Esophagus squamous epithelium (tissue), 5 donors: ENCODE data around the gene HDGFL2. TPM values are rescaled to one million over a fixed set of nuclear protein-coding genes. Genes with fewer than 3 reads are reported as not detected.

ENCODE experiments used
- DNase-seq: peaks from one replicate; lab custom pipeline; 2025; lab: John Stamatoyannopoulos, UW
- H3K27ac ChIP-seq, 4 donors: fragments of 200-600 bp; sonication (generic); one replicate each; pipeline ENCODE4 v1.5.1; 2016 to 2019; ENCODE audit warnings: mild to moderate bottlenecking in 1 of 4
- H3K27me3 ChIP-seq, 4 donors: fragments of 200-600 bp; sonication (generic); 1 replicate in 3 of 4; 2 replicates in 1 of 4; pipeline versions ENCODE4 v1.5.1 to v1.6.0; 2017 to 2021; ENCODE audit warnings: antibody characterized with exemption in 1 of 4
- H3K36me3 ChIP-seq, 3 donors: fragments of 200-600 bp; sonication (generic); one replicate each; pipeline ENCODE4 v1.5.1; 2016 to 2019
- H3K4me1 ChIP-seq, 3 donors: fragments of 200-600 bp; sonication (generic); one replicate each; pipeline ENCODE4 v1.5.1; 2017 to 2019
- H3K4me3 ChIP-seq, 4 donors: fragments of 200-600 bp; sonication (generic); 1 replicate in 3 of 4; 2 replicates in 1 of 4; pipeline ENCODE4 v1.5.1; 2016 to 2019; ENCODE audit warnings: mild to moderate bottlenecking in 2 of 4, moderate library complexity in 1 of 4
- H3K9me3 ChIP-seq, 3 donors: fragments of 200-600 bp; sonication (generic); one replicate each; pipeline ENCODE4 v1.5.1; 2016 to 2019
- CTCF ChIP-seq, 6 experiments: fragments of 450-650 bp in 4 of 6; fragments of 200-600 bp in 2 of 6; sonication (generic) in 2 of 6; IDR thresholded peaks; one replicate each; pipeline ENCODE4 v1.5.1; 2016 to 2019; ENCODE audit warnings: antibody characterized with exemption in 6 of 6, mild to moderate bottlenecking in 4 of 6, moderate library complexity in 4 of 6
- POLR2A ChIP-seq, 4 donors: fragments of 450-650 bp; IDR thresholded peaks; one replicate each; pipeline ENCODE4 v1.6.1; 2017; ENCODE audit warnings: antibody characterized with exemption in 4 of 4, mild to moderate bottlenecking in 4 of 4, moderate library complexity in 3 of 4
- WGBS, 2 donors: methylation state at CpG; one replicate each; pipeline ENCODE4 v1.1.5; 2018; 5-methylcytosine and 5-hydroxymethylcytosine counted together
- intact Hi-C: fragments of 100-400 bp; cut with DNase I; formaldehyde crosslinking; loops from one replicate; pipeline ENCODE4 v1.15.0; 2022
- total RNA-seq, 4 donors: library from RNA; depleted of rRNA; stranded (reverse); fragments of >200 nt; gene quantifications; one replicate each; pipeline ENCODE4 v1.1.0, GENCODE V29; 2016
- donor health status: DM: yes; HTN: yes; CAD: no.

Gene HDGFL2
- total RNA-seq, 4 donors from 2014 or later: 18.4 to 28.8 (median 20.5) TPM

- Histone ChIP-seq H3K9me3 (no peaks in the 10 kb centered on the region), H3K4me1 (no peaks in the 10 kb centered on the region), H3K27ac (no peak overlapping the region), H3K27me3 (no peaks in the 10 kb centered on the region), H3K36me3 (peaks cover 35 to 92% (median 40%) of the 10 kb centered on the region in 3 donors), H3K4me3 (no peak overlapping the region)
- DNase-seq: no peak
- no peak for TF ChIP-seq CTCF (IDR thresholded peaks at IDR 0.05)
- no peak for TF ChIP-seq POLR2A (IDR thresholded peaks at IDR 0.05)
- intact Hi-C loops: no loop called here
- WGBS, 2 donors: 94 to 95% methylated on average over 5 to 7 of the region's 8 CpGs
Measured at GRCh38 chr19:4494691-4495064, 22.6 kb downstream of the HDGFL2 start.

DNA sequence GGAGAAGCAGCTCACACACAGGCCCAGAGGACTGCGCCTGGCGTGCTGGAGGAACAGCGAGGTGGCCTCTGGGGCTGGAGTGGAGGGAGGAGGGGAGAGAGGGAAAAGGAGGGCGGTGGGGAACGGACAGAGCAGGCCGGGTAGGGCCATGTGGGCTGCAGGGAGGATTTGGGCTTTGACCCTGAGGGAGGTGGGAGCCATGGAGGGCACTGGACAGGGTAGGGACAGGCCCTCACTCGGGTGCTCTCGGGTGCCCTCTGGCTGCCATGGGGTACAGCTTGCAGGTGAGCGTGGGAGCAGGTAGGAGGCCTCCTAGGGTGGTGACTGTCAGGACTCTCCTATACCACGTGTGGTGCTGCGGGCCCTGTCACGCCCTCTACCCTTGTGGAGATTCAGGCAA is 23.4 kb downstream of the HDGFL2 start:
- no peak for DNase-seq
- TF ChIP-seq POLR2A (IDR thresholded peaks at IDR 0.05): no peak
- TF ChIP-seq CTCF (IDR thresholded peaks at IDR 0.05): peak in 5 of 6 experiments; percentile 16 to 63 (median 37)
- Histone ChIP-seq H3K4me3 (no peak overlapping the region), H3K4me1 (no peaks in the 10 kb centered on the region), H3K9me3 (no peaks in the 10 kb centered on the region), H3K36me3 (peaks cover 35 to 92% (median 40%) of the 10 kb centered on the region in 3 donors), H3K27ac (no peak overlapping the region), H3K27me3 (no peaks in the 10 kb centered on the region)
- intact Hi-C loops: no loop called here
- 61 to 94% methylated on average over 7 to 12 of the region's 12 CpGs for WGBS, 2 donors

DNA sequence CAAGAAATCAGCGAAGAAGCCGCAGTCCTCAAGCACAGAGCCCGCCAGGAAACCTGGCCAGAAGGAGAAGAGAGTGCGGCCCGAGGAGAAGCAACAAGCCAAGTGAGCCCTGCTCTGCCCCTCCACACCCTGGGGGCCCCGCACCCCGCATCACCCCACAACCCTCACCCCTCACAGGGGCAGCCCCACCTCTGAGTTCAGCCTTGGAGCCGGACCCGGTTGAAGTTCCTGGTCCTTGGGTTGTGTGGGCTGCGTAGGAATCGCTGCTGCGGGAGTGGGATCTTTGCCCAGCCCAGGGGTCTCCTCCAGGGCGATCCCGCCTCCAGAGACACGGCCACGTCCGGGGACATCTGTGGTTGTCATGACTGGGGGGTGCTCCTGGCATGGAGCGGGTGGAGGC is 24.2 kb downstream of the HDGFL2 start:
- no peak for DNase-seq
- TF ChIP-seq CTCF (IDR thresholded peaks at IDR 0.05) (no peak), POLR2A (IDR thresholded peaks at IDR 0.05) (no peak)
- Histone ChIP-seq H3K4me1 (no peaks in the 10 kb centered on the region), H3K9me3 (no peaks in the 10 kb centered on the region), H3K27ac (no peak overlapping the region), H3K27me3 (no peaks in the 10 kb centered on the region), H3K36me3 (peaks cover 41 to 92% (median 43%) of the 10 kb centered on the region in 3 donors), H3K4me3 (no peak overlapping the region)
- intact Hi-C loops: no loop called here
- 97% methylated on average over 5 of the region's 18 CpGs; no CpG with 5 or more reads in 1 of the 2 donors for WGBS, 2 donors

- Histone ChIP-seq H3K36me3 (peaks cover 48 to 98% (median 50%) of the 10 kb centered on the region in 3 donors), H3K4me1 (no peaks in the 10 kb centered on the region), H3K9me3 (no peaks in the 10 kb centered on the region), H3K27ac (no peak overlapping the region), H3K4me3 (no peak overlapping the region), H3K27me3 (no peaks in the 10 kb centered on the region)
- no CpG with 5 or more reads among the region's 25 CpGs for WGBS, 2 donors
- intact Hi-C loops: no loop called here
- TF ChIP-seq CTCF (IDR thresholded peaks at IDR 0.05): no peak
- TF ChIP-seq POLR2A (IDR thresholded peaks at IDR 0.05): no peak
- DNase-seq: no peak
Measured at GRCh38 chr19:4497770-4498389, 25.8 kb downstream of the HDGFL2 start.

GRCh38 chr19:4498694-4499093 is 26.6 kb downstream of the HDGFL2 start:
- H3K4me3 ChIP-seq: no peak overlapping the region
- no peaks in the 10 kb centered on the region for H3K4me1 ChIP-seq
- no CpG with 5 or more reads among the region's 12 CpGs for WGBS, 2 donors
- no peaks in the 10 kb centered on the region for H3K27me3 ChIP-seq
- no peak overlapping the region for H3K27ac ChIP-seq
- peaks cover 41 to 100% (median 49%) of the 10 kb centered on the region in 3 donors for H3K36me3 ChIP-seq
- TF ChIP-seq POLR2A (IDR thresholded peaks at IDR 0.05) (no peak), CTCF (IDR thresholded peaks at IDR 0.05) (no peak)
- no peaks in the 10 kb centered on the region for H3K9me3 ChIP-seq
- intact Hi-C loops: no loop called here
- DNase-seq: no peak
